Lower leg skin (tissue), 3 donors: ENCODE measurements around the gene ZFP64.

ENCODE experiments used
- POLR2A ChIP-seq, 2 donors: fragments of 450-650 bp; IDR thresholded peaks; one replicate each; pipeline ENCODE4 v1.6.1; 2016 to 2017; ENCODE audit warnings: antibody characterized with exemption in 2 of 2, mild to moderate bottlenecking in 1 of 2, moderate library complexity in 1 of 2
- TF ChIP-seq, protein P1 (sequence below), 3 donors: fragments of 450-650 bp; IDR thresholded peaks; one replicate each; pipeline ENCODE4 v1.5.1; 2016; ENCODE audit warnings: antibody characterized with exemption in 3 of 3, mild to moderate bottlenecking in 3 of 3, moderate library complexity in 2 of 3

DNA sequence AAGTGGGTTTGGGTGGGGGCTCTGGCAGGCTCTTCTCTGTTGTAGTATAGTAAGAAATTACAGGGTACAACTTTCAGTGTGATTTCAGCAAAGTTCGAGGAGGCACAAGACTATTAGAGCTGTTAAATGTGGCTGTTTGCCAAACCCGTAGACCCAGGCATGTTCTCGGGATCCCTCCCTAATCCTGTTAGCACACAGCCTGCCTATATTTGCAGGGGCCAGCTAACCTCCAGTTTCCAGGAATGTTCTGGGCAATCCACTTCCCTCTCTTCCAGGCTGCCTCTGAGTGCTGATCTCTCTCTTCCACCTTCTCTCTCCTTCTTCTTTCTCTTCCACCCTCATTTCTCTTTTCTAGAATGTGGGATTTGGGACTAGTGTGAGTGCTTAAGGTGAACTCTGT, 34.8 kb upstream of the ZFP64 start:
- TF ChIP-seq, protein P1, sequence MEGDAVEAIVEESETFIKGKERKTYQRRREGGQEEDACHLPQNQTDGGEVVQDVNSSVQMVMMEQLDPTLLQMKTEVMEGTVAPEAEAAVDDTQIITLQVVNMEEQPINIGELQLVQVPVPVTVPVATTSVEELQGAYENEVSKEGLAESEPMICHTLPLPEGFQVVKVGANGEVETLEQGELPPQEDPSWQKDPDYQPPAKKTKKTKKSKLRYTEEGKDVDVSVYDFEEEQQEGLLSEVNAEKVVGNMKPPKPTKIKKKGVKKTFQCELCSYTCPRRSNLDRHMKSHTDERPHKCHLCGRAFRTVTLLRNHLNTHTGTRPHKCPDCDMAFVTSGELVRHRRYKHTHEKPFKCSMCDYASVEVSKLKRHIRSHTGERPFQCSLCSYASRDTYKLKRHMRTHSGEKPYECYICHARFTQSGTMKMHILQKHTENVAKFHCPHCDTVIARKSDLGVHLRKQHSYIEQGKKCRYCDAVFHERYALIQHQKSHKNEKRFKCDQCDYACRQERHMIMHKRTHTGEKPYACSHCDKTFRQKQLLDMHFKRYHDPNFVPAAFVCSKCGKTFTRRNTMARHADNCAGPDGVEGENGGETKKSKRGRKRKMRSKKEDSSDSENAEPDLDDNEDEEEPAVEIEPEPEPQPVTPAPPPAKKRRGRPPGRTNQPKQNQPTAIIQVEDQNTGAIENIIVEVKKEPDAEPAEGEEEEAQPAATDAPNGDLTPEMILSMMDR (IDR thresholded peaks at IDR 0.05), result no peak
- no peak for TF ChIP-seq POLR2A (IDR thresholded peaks at IDR 0.05)
